Neuron (in vitro differentiated cells): ENCODE measurements around the gene ZCCHC8.
"Not testable (repeated sequence)": the region's sequence is repeated elsewhere in the genome, so short reads cannot be mapped to it uniquely, and the experiment has no call there.

ENCODE experiments used
- H2AFZ ChIP-seq: one replicate; pipeline ENCODE4 v1.6.1; 2013; ENCODE audit warnings: low read depth, mild to moderate bottlenecking, inconsistent platforms, low read length, moderate library complexity
- H3K27me3 ChIP-seq: one replicate; pipeline ENCODE4 v1.6.1; 2013; ENCODE audit warnings: low read length; ENCODE audit not compliant: insufficient read depth
- H3K36me3 ChIP-seq: one replicate; pipeline ENCODE4 v1.6.1; 2013; ENCODE audit warnings: low read length; ENCODE audit not compliant: insufficient read depth
- H3K4me1 ChIP-seq: one replicate; pipeline ENCODE4 v1.6.1; 2013; ENCODE audit warnings: low read length; ENCODE audit not compliant: insufficient read depth
- H3K4me3 ChIP-seq: 2 replicates; pipeline ENCODE4 v1.5.1; 2013; ENCODE audit warnings: mild to moderate bottlenecking, low read length, moderate library complexity
- H3K9me3 ChIP-seq: one replicate; pipeline ENCODE4 v1.6.1; 2013; ENCODE audit warnings: low read length

ZCCHC8 gene

GRCh38 chr12:122523280-122523679, 22.5 kb upstream of the ZCCHC8 start:
- Histone ChIP-seq H3K36me3 (peaks cover 59% of the 10 kb centered on the region), H3K4me3 (peak overlapping the region; percentile 98), H2AFZ (no peak overlapping the region), H3K27me3 (no peaks in the 10 kb centered on the region), H3K4me1 (peaks cover 23% of the 10 kb centered on the region), H3K9me3 (no peaks in the 10 kb centered on the region)

GRCh38 chr12:122520676-122521075, 19.9 kb upstream of the ZCCHC8 start:
- Histone ChIP-seq H3K27me3 (no peaks in the 10 kb centered on the region), H3K36me3 (peaks cover 84% of the 10 kb centered on the region), H2AFZ (no peak overlapping the region), H3K4me3 (no peak overlapping the region), H3K9me3 (no peaks in the 10 kb centered on the region), H3K4me1 (peaks cover 17% of the 10 kb centered on the region)

- Histone ChIP-seq H3K36me3 (peaks cover 92% of the 10 kb centered on the region), H3K4me3 (no peak overlapping the region), H2AFZ (no peak overlapping the region), H3K4me1 (peaks cover 15% of the 10 kb centered on the region), H3K27me3 (no peaks in the 10 kb centered on the region), H3K9me3 (no peaks in the 10 kb centered on the region)
These were observed 18.7 kb upstream of the ZCCHC8 start for GRCh38 chr12:122519418-122519817.

- H3K4me1 ChIP-seq: peaks cover 10% of the 10 kb centered on the region
- peaks cover 89% of the 10 kb centered on the region for H3K36me3 ChIP-seq
- no peaks in the 10 kb centered on the region for H3K9me3 ChIP-seq
- H3K27me3 ChIP-seq: no peaks in the 10 kb centered on the region
- no peak overlapping the region for H2AFZ ChIP-seq
- H3K4me3 ChIP-seq: no peak overlapping the region
These were observed 18.2 kb upstream of the ZCCHC8 start for GRCh38 chr12:122518908-122519307.

GRCh38 chr12:122517877-122518276, 17.1 kb upstream of the ZCCHC8 start:
- Histone ChIP-seq H2AFZ (no peak overlapping the region), H3K36me3 (peaks cover 92% of the 10 kb centered on the region), H3K4me1 (peaks cover under 1% of the 10 kb centered on the region), H3K27me3 (no peaks in the 10 kb centered on the region), H3K9me3 (no peaks in the 10 kb centered on the region), H3K4me3 (no peak overlapping the region)

GRCh38 chr12:122516544-122517361, 16.0 kb upstream of the ZCCHC8 start:
- no peak overlapping the region for H3K4me3 ChIP-seq
- H3K4me1 ChIP-seq: no peaks in the 10 kb centered on the region
- H3K9me3 ChIP-seq: no peaks in the 10 kb centered on the region
- H2AFZ ChIP-seq: no peak overlapping the region
- peaks cover 95% of the 10 kb centered on the region for H3K36me3 ChIP-seq
- H3K27me3 ChIP-seq: no peaks in the 10 kb centered on the region

GRCh38 chr12:122515275-122515674, 14.5 kb upstream of the ZCCHC8 start:
- no peaks in the 10 kb centered on the region for H3K27me3 ChIP-seq
- H3K36me3 ChIP-seq: peaks cover 94% of the 10 kb centered on the region
- no peaks in the 10 kb centered on the region for H3K9me3 ChIP-seq
- no peak overlapping the region for H2AFZ ChIP-seq
- H3K4me1 ChIP-seq: no peaks in the 10 kb centered on the region
- no peak overlapping the region for H3K4me3 ChIP-seq

GRCh38 chr12:122513660-122514059, 12.9 kb upstream of the ZCCHC8 start:
- Histone ChIP-seq H3K4me1 (no peaks in the 10 kb centered on the region), H2AFZ (no peak overlapping the region), H3K4me3 (no peak overlapping the region), H3K27me3 (no peaks in the 10 kb centered on the region), H3K36me3 (peaks cover 94% of the 10 kb centered on the region), H3K9me3 (no peaks in the 10 kb centered on the region)

- not testable (repeated sequence) for H3K4me3 ChIP-seq, H3K27me3 ChIP-seq, H3K9me3 ChIP-seq, H2AFZ ChIP-seq, H3K4me1 ChIP-seq
- peaks cover 96% of the 10 kb centered on the region for H3K36me3 ChIP-seq
These were observed 12.3 kb upstream of the ZCCHC8 start for GRCh38 chr12:122513028-122513427.

GRCh38 chr12:122508163-122508562, 7.4 kb upstream of the ZCCHC8 start:
- Histone ChIP-seq H3K36me3 (peaks cover 96% of the 10 kb centered on the region), H2AFZ (no peak overlapping the region), H3K4me3 (no peak overlapping the region)

GRCh38 chr12:122506393-122506938, 5.7 kb upstream of the ZCCHC8 start:
- H2AFZ ChIP-seq: no peak overlapping the region
- no peaks in the 10 kb centered on the region for H3K27me3 ChIP-seq
- H3K9me3 ChIP-seq: no peaks in the 10 kb centered on the region
- H3K4me3 ChIP-seq: no peak overlapping the region
- peaks cover 4% of the 10 kb centered on the region for H3K4me1 ChIP-seq
- H3K36me3 ChIP-seq: peaks cover 81% of the 10 kb centered on the region

More at GRCh38 chr12:122508163-122508562, 7.4 kb upstream of the ZCCHC8 start:
- Histone ChIP-seq H3K9me3 (no peaks in the 10 kb centered on the region), H3K4me1 (no peaks in the 10 kb centered on the region), H3K27me3 (no peaks in the 10 kb centered on the region)

GRCh38 chr12:122505419-122506051, 4.8 kb upstream of the ZCCHC8 start:
- Histone ChIP-seq H2AFZ (no peak overlapping the region), H3K4me1 (peaks cover 7% of the 10 kb centered on the region), H3K36me3 (peaks cover 73% of the 10 kb centered on the region), H3K9me3 (no peaks in the 10 kb centered on the region), H3K4me3 (no peak overlapping the region), H3K27me3 (no peaks in the 10 kb centered on the region)

- Histone ChIP-seq H3K4me3 (no peak overlapping the region), H3K9me3 (no peaks in the 10 kb centered on the region), H3K27me3 (no peaks in the 10 kb centered on the region), H3K4me1 (peaks cover 7% of the 10 kb centered on the region), H2AFZ (no peak overlapping the region), H3K36me3 (peaks cover 57% of the 10 kb centered on the region)
These were observed 3.3 kb upstream of the ZCCHC8 start for GRCh38 chr12:122503783-122504590.
